Suppressor macrophage treated with lipopolysaccharide for 1 hour (primary cell): ENCODE data around the gene GRM8.
A peak's percentile ranks its signal among the peaks of the same experiment; 100 is the strongest.
"Not testable (repeated sequence)": the region's sequence is repeated elsewhere in the genome, so short reads cannot be mapped to it uniquely, and the experiment has no call there.

Source experiments
- DNase-seq, 3 donors: peaks; one replicate each; pipeline ENCODE4 v3.0.0-alpha.2; 2020 to 2022

Gene GRM8

GRCh38 chr7:127021857-127022256 lies 230.9 kb downstream of the GRM8 start:
- no peak for DNase-seq

GRCh38 chr7:127021019-127021738 lies 231.6 kb downstream of the GRM8 start:
- no peak for DNase-seq

GRCh38 chr7:127018889-127019288 lies 233.9 kb downstream of the GRM8 start:
- no peak for DNase-seq

- no peak for DNase-seq
Measured at GRCh38 chr7:127017196-127017595, 235.5 kb downstream of the GRM8 start.

GRCh38 chr7:127000725-127001124 lies 252.0 kb downstream of the GRM8 start:
- DNase-seq = no peak

- DNase-seq = no peak
Measured at GRCh38 chr7:126996659-126997058, 256.1 kb downstream of the GRM8 start.

- DNase-seq = no peak
Measured at GRCh38 chr7:126993626-126994213, 259.0 kb downstream of the GRM8 start.

GRCh38 chr7:126988022-126988421 lies 264.7 kb downstream of the GRM8 start:
- DNase-seq = no peak

- no peak for DNase-seq
Measured at GRCh38 chr7:126979722-126980121, 273.0 kb downstream of the GRM8 start.

GRCh38 chr7:126978865-126979264 lies 273.9 kb downstream of the GRM8 start:
- DNase-seq = no peak

GRCh38 chr7:126973066-126973465 lies 279.7 kb downstream of the GRM8 start:
- no peak for DNase-seq

GRCh38 chr7:126972571-126972970 lies 280.2 kb downstream of the GRM8 start:
- no peak for DNase-seq

- DNase-seq = no peak
Measured at GRCh38 chr7:126959649-126960048, 293.1 kb downstream of the GRM8 start.

- no peak for DNase-seq
Measured at GRCh38 chr7:126958367-126958766, 294.4 kb downstream of the GRM8 start.

- DNase-seq = no peak
Measured at GRCh38 chr7:126957443-126957842, 295.3 kb downstream of the GRM8 start.

GRCh38 chr7:126953461-126953860 lies 299.3 kb downstream of the GRM8 start:
- no peak for DNase-seq

GRCh38 chr7:126948664-126949063 lies 304.1 kb downstream of the GRM8 start:
- DNase-seq = no peak

- peak in 2 of 3 donors; percentile 1 to 4 for DNase-seq
Measured at GRCh38 chr7:126940723-126941307, 311.9 kb downstream of the GRM8 start.

- no peak for DNase-seq
Measured at GRCh38 chr7:126937171-126937570, 315.6 kb downstream of the GRM8 start.

- no peak for DNase-seq
Measured at GRCh38 chr7:126931581-126931980, 321.2 kb downstream of the GRM8 start.

- DNase-seq = no peak
Measured at GRCh38 chr7:126930166-126930565, 322.6 kb downstream of the GRM8 start.

- DNase-seq = no peak
Measured at GRCh38 chr7:126924477-126924876, 328.3 kb downstream of the GRM8 start.

- DNase-seq = not testable (repeated sequence)
Measured at GRCh38 chr7:126911627-126912026, 341.1 kb downstream of the GRM8 start.

GRCh38 chr7:126908564-126908963 lies 344.2 kb downstream of the GRM8 start:
- DNase-seq = not testable (repeated sequence)
